T-helper 2 cell treated with Interferon-gamma antibody and Interleukin-4, amounts not matched to agents 5 μg/mL and 100 μg/mL, for 36 hours (primary cell): Measurements from ENCODE around the gene CEP135.

Experiments used
- DNase-seq: peaks from one replicate; pipeline ENCODE4 v3.0.0; 2021; ENCODE audit warnings: low spot score
- H3K27ac Mint-ChIP-seq: one replicate; pipeline ENCODE4 v1.8.0; 2021; ENCODE audit warnings: mild to moderate bottlenecking, mixed read lengths
- H3K27me3 Mint-ChIP-seq: one replicate; pipeline ENCODE4 v1.8.0; 2021; ENCODE audit warnings: low read depth, mixed read lengths
- H3K36me3 Mint-ChIP-seq: one replicate; pipeline ENCODE4 v1.8.0; 2021; ENCODE audit warnings: low read depth, mixed read lengths
- H3K4me1 Mint-ChIP-seq: one replicate; pipeline ENCODE4 v1.8.0; 2021; ENCODE audit warnings: low read depth, mixed read lengths
- H3K4me3 Mint-ChIP-seq: one replicate; pipeline ENCODE4 v1.8.0; 2022; ENCODE audit warnings: mild to moderate bottlenecking, moderate library complexity, mixed read lengths
- H3K9me3 Mint-ChIP-seq: one replicate; pipeline ENCODE4 v1.8.0; 2021; ENCODE audit warnings: mixed read lengths

The CEP135 gene

GRCh38 chr4:56004235-56004634, 55.5 kb downstream of the CEP135 start:
- peaks cover 4% of the 10 kb centered on the region for H3K4me1 Mint-ChIP-seq
- DNase-seq, result no peak
- no peak overlapping the region for H3K27ac Mint-ChIP-seq
- no peaks in the 10 kb centered on the region for H3K27me3 Mint-ChIP-seq
- peaks cover 81% of the 10 kb centered on the region for H3K36me3 Mint-ChIP-seq
- H3K9me3 Mint-ChIP-seq, result peaks cover 28% of the 10 kb centered on the region
- H3K4me3 Mint-ChIP-seq, result no peak overlapping the region

DNA sequence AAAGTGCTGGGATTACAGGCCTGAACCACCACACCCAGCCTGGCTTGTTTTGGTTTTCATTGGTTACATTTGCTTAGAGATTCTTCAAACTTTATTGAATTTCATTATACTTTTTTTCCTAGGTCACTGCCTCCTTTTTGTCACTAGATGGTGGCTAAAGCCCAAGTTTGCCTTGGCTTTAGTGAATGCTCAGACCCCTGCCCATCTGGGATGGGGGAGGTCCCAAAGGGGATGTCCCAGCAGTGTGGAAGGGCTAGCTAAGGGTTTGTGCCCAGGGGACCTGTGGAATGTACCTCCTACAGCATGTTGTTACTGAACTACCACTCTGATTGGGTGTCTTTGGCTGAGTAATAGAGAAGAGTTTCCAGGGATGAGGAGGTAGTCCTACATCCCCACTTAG, 58.4 kb downstream of the CEP135 start:
- peaks cover 65% of the 10 kb centered on the region for H3K36me3 Mint-ChIP-seq
- peaks cover 4% of the 10 kb centered on the region for H3K4me1 Mint-ChIP-seq
- no peak for DNase-seq
- H3K27me3 Mint-ChIP-seq, result no peaks in the 10 kb centered on the region
- H3K9me3 Mint-ChIP-seq, result peaks cover 24% of the 10 kb centered on the region
- H3K27ac Mint-ChIP-seq, result no peak overlapping the region
- no peak overlapping the region for H3K4me3 Mint-ChIP-seq

GRCh38 chr4:56008206-56008605, 59.5 kb downstream of the CEP135 start:
- no peak overlapping the region for H3K4me3 Mint-ChIP-seq
- H3K27me3 Mint-ChIP-seq, result no peaks in the 10 kb centered on the region
- DNase-seq, result no peak
- H3K36me3 Mint-ChIP-seq, result peaks cover 67% of the 10 kb centered on the region
- peaks cover 24% of the 10 kb centered on the region for H3K9me3 Mint-ChIP-seq
- H3K4me1 Mint-ChIP-seq, result peaks cover 4% of the 10 kb centered on the region
- no peak overlapping the region for H3K27ac Mint-ChIP-seq

DNA sequence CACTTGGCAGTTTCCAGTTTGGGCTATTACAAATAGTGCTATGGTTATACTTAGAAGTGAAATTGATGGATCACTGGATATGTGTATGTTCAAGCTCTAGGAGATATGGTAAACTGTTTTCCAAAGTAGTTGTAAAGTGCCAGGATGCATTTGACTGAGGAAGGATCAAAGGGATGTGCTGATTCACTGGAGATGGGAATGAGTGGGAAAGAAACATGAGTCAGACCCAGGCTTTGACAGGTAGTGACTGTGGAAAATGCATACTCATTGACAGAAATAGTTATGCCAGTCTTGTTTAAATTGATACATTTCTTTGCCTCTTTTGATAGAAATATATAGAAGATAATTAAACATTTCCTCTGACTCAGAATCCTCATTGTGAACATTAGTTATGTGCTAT, 77.9 kb downstream of the CEP135 start:
- peaks cover 31% of the 10 kb centered on the region for H3K36me3 Mint-ChIP-seq
- H3K4me3 Mint-ChIP-seq, result no peak overlapping the region
- no peak for DNase-seq
- H3K4me1 Mint-ChIP-seq, result peaks cover 6% of the 10 kb centered on the region
- no peak overlapping the region for H3K27ac Mint-ChIP-seq
- no peaks in the 10 kb centered on the region for H3K27me3 Mint-ChIP-seq
- peaks cover 7% of the 10 kb centered on the region for H3K9me3 Mint-ChIP-seq

GRCh38 chr4:56028165-56028564, 79.4 kb downstream of the CEP135 start:
- H3K4me1 Mint-ChIP-seq, result peaks cover 6% of the 10 kb centered on the region
- H3K27ac Mint-ChIP-seq, result no peak overlapping the region
- no peaks in the 10 kb centered on the region for H3K27me3 Mint-ChIP-seq
- peaks cover 7% of the 10 kb centered on the region for H3K9me3 Mint-ChIP-seq
- peaks cover 30% of the 10 kb centered on the region for H3K36me3 Mint-ChIP-seq
- DNase-seq, result no peak
- H3K4me3 Mint-ChIP-seq, result no peak overlapping the region

GRCh38 chr4:56038487-56039162, 89.9 kb downstream of the CEP135 start:
- no peaks in the 10 kb centered on the region for H3K36me3 Mint-ChIP-seq

DNA sequence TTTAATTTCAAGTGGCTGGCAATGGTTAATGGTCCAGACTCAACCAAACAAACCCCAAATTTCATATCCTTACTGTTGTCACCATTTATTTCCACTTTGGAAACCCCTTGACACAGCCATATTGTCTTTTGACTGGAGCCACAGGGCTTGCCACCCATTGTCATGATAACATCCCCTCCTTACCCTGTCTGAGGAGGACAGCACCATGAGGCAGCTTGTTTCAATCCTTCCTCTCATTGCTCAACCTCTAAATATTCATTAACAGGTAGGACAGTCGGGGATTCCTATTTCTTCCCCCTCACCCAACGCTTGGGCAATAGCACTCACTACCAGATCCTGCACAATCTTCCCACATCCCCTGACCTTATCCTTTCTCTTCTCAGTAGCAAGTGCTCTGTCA, 92.1 kb downstream of the CEP135 start:
- peaks cover 30% of the 10 kb centered on the region for H3K27me3 Mint-ChIP-seq
- no peaks in the 10 kb centered on the region for H3K36me3 Mint-ChIP-seq
- H3K4me3 Mint-ChIP-seq, result no peak overlapping the region
- H3K4me1 Mint-ChIP-seq, result no peaks in the 10 kb centered on the region
- H3K27ac Mint-ChIP-seq, result no peak overlapping the region
- DNase-seq, result no peak
- no peaks in the 10 kb centered on the region for H3K9me3 Mint-ChIP-seq

More at GRCh38 chr4:56038487-56039162, 89.9 kb downstream of the CEP135 start:
- Mint-ChIP-seq H3K27me3 (peaks cover 17% of the 10 kb centered on the region), H3K27ac (no peak overlapping the region), H3K4me1 (no peaks in the 10 kb centered on the region), H3K4me3 (no peak overlapping the region), H3K9me3 (no peaks in the 10 kb centered on the region)
- DNase-seq, result no peak

DNA sequence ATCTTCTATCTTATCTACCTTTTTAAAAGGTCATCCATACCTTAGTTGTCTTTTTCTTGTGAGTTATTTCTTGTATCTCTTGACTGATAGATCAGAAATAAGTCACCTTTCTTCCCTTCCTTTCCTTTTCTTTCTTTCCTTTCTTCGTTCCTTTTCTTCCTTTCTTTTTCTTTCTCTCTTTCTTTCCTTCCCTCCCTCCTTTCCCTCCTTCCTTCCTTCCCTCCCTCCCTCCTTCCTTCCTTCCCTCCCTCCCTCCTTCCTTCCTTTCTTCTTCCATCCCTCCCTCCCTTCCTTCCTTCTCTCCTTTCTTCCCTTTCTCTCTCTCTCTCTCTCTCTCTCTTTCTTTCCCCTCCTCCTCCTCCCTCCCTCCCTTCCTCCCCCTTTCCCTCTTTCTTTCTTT, 93.5 kb downstream of the CEP135 start:
- no peaks in the 10 kb centered on the region for H3K36me3 Mint-ChIP-seq
- H3K9me3 Mint-ChIP-seq, result no peaks in the 10 kb centered on the region
- H3K4me3 Mint-ChIP-seq, result no peak overlapping the region
- H3K27ac Mint-ChIP-seq, result no peak overlapping the region
- peaks cover 42% of the 10 kb centered on the region for H3K27me3 Mint-ChIP-seq
- DNase-seq, result no peak
- H3K4me1 Mint-ChIP-seq, result no peaks in the 10 kb centered on the region

DNA sequence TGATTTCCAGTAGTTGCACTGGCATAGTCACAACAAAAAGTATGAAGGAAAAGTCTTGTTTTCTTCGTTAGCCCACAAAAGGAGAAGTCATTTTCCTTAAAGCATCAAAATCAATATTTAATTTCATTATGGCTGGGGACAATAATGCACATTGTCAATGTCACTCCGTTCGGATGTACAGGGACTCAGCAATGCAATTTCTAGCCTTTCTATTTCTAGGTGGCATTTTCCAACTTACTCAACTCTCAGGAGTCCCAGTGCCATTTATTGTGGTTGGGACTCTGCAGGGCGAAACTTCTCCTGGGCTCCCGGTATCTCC, 99.6 kb downstream of the CEP135 start:
- H3K27ac Mint-ChIP-seq, result no peak overlapping the region
- H3K27me3 Mint-ChIP-seq, result peaks cover 61% of the 10 kb centered on the region
- no peak for DNase-seq
- no peaks in the 10 kb centered on the region for H3K9me3 Mint-ChIP-seq
- H3K36me3 Mint-ChIP-seq, result no peaks in the 10 kb centered on the region
- H3K4me3 Mint-ChIP-seq, result peak overlapping the region; percentile 73
- H3K4me1 Mint-ChIP-seq, result peaks cover 7% of the 10 kb centered on the region

DNA sequence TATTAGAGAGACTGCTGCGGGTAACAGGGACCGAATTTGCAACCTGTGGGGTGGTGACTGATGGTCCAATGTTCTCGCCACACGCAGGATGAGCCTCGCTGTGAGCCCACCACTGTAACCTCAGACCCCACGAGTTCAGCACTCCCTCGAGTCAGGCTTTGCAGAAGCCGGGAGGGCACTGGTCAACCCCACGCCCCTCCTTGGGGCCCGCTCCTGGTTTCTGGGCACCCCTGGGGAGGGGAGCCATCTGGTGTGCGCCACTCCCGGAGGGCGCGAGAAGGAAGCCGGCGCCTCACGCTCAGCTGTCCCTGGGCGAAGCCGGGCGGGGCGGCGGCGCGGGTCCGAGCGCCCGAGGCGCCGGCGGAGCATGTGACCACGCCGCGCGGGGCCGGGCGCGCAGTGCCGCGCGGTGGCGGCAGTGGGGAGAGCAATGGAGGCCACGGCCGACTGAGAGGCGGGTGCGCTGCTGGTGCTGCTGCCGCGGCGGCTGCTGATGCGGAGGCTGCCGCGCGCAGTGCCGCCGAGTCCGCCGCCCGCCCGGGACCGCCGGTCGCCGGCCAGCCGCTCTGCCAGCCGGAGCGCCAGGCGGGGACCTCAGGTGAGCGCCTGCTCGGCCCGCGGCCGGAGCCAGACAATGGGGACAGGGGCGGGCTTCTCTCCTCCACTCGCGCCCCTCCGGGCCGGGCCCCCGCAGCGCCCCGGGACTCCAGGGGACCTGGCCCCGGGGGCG, 100.1 kb downstream of the CEP135 start:
- peak; percentile 68 for DNase-seq
- H3K27me3 Mint-ChIP-seq, result peaks cover 60% of the 10 kb centered on the region
- no peaks in the 10 kb centered on the region for H3K9me3 Mint-ChIP-seq
- no peaks in the 10 kb centered on the region for H3K36me3 Mint-ChIP-seq
- peaks cover 7% of the 10 kb centered on the region for H3K4me1 Mint-ChIP-seq
- peak overlapping the region; percentile 73 for H3K4me3 Mint-ChIP-seq
- no peak overlapping the region for H3K27ac Mint-ChIP-seq

DNA sequence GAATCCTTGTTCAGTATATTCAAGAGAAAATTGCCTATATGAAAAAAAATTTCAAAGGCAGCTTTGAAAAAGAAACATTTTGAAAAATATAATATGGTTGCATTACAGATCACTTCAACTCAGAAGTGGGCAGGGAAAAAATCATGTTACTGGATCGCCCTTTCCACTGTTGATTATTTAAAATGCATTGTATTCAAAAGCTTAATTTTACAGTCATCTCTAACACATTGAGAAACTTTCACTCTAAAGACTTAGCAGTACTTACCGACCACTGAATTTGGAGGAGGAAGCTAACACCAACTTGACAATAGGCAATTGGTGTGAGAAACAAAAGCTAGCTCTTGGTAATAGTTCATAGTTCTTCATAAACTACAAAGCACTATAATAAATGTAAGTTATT, 101.9 kb downstream of the CEP135 start:
- Mint-ChIP-seq H3K9me3 (no peaks in the 10 kb centered on the region), H3K36me3 (no peaks in the 10 kb centered on the region), H3K27me3 (peaks cover 57% of the 10 kb centered on the region), H3K4me1 (peaks cover 7% of the 10 kb centered on the region), H3K27ac (no peak overlapping the region), H3K4me3 (peak overlapping the region; percentile 86)
- DNase-seq, result no peak

- no peak overlapping the region for H3K4me3 Mint-ChIP-seq
- no peaks in the 10 kb centered on the region for H3K9me3 Mint-ChIP-seq
- peaks cover 52% of the 10 kb centered on the region for H3K27me3 Mint-ChIP-seq
- no peak for DNase-seq
- H3K4me1 Mint-ChIP-seq, result peaks cover 7% of the 10 kb centered on the region
- no peak overlapping the region for H3K27ac Mint-ChIP-seq
- no peaks in the 10 kb centered on the region for H3K36me3 Mint-ChIP-seq
These were observed 102.4 kb downstream of the CEP135 start for GRCh38 chr4:56051029-56051709.

- Mint-ChIP-seq H3K36me3 (no peaks in the 10 kb centered on the region), H3K27ac (no peak overlapping the region), H3K27me3 (peaks cover 48% of the 10 kb centered on the region), H3K9me3 (no peaks in the 10 kb centered on the region), H3K4me3 (no peak overlapping the region), H3K4me1 (peaks cover 7% of the 10 kb centered on the region)
- DNase-seq, result no peak
These were observed 102.9 kb downstream of the CEP135 start for GRCh38 chr4:56051710-56052075.

DNA sequence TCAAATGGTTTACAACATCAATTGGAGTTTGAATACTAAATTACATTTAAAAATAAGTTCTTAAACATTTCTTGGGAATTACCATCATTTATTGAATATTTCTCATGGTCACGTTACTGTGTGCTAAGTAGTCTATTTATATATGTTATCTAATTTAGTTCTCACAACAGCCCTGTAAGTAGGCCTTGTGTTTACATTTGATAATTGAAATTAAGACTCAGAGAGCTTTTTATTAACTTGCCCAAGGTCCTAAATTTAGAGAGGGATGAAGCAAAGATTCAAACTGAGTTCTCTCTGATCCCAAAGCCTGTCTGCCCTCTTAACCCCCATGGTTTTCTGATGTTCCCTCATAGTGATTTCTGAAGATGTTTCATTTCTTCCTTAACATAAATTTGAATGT, 103.7 kb downstream of the CEP135 start:
- Mint-ChIP-seq H3K27ac (no peak overlapping the region), H3K4me1 (peaks cover 7% of the 10 kb centered on the region), H3K36me3 (no peaks in the 10 kb centered on the region), H3K27me3 (peaks cover 42% of the 10 kb centered on the region), H3K4me3 (no peak overlapping the region), H3K9me3 (no peaks in the 10 kb centered on the region)
- DNase-seq, result no peak
